Fibroblast of upper back skin (primary cell): Measurements from ENCODE around the gene TGM5.

Experiments used
- DNase-seq: peaks from one replicate; pipeline ENCODE4 v3.0.0-alpha.2; 2013

Gene TGM5

GRCh38 chr15:43189296-43189695 is 77.4 kb downstream of the TGM5 start:
- DNase-seq: no peak

- peak; percentile 55 for DNase-seq
These were observed 79.1 kb downstream of the TGM5 start for GRCh38 chr15:43187544-43188155.

- DNase-seq: no peak
These were observed 80.8 kb downstream of the TGM5 start for GRCh38 chr15:43186003-43186353.

GRCh38 chr15:43185157-43186002 is 81.3 kb downstream of the TGM5 start, which contains the start of gene CCNDBP1:
Gene CCNDBP1, plus strand, starts transcription at chr15:43185403. Its CDS starts 96 bp downstream, at chr15:43185499.
- DNase-seq: peak; percentile 58

- no peak for DNase-seq
These were observed 82.2 kb downstream of the TGM5 start for GRCh38 chr15:43184407-43185124.

GRCh38 chr15:43183270-43183669 is 83.5 kb downstream of the TGM5 start:
- no peak for DNase-seq
